Measurements from ENCODE around the gene SMIM10L1.

DNA sequence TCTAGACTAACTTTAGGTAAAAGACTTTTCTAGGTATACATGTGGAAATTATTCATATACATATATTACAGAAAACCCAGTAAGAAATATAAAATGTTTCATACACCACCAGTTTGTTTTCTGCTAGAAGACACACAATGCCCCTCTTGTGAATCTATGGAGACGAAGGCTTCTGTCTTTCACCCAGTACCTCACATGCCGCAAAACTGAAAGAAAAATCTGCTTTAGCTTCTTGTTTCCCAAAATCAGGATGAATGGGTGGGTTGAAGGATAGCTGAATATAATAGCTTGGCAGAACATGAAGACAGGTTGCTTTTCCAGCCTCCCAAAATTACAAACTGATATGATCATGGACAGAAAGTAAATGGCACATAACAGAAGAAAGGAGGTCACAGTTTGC, 37.8 kb upstream of the SMIM10L1 start:
- no peak for TF ChIP-seq CTCF (IDR thresholded peaks at IDR 0.05)
- TF ChIP-seq ELK1 (IDR thresholded peaks at IDR 0.05; ENCODE audit: low read depth, low read length): no peak
- TF ChIP-seq MAZ (IDR thresholded peaks at IDR 0.05; ENCODE audit: borderline replicate concordance, low read depth, low read length): no peak
- no peak for TF ChIP-seq RFX5 (IDR thresholded peaks at IDR 0.05)
- TF ChIP-seq POLR2A (IDR thresholded peaks at IDR 0.05; ENCODE audit: low read length): no peak
- no peak for TF ChIP-seq RAD21 (conservative IDR thresholded peaks at IDR 0.05 in 1 of 2, IDR thresholded peaks at IDR 0.05 in 1 of 2)

All from A549 (cell line).